MCF 10A (cell line): ENCODE measurements around the gene COCH. TPM values are rescaled to one million over a fixed set of nuclear protein-coding genes. Genes with fewer than 3 reads are reported as not detected.

Experiments
- BruUV-seq: library from RNA; stranded (reverse); fragments of 400-500 nt; replicated peaks from 2 replicates; lab custom pipeline; 2021; lab: Mats Ljungman, UMichigan
- CTCF ChIA-PET: fragments of 300-600 bp; sonication (Branson Sonifier 250); formaldehyde crosslinking; extraction: SDS; loops from one replicate; lab custom pipeline; 2021; ENCODE audit warnings: antibody characterized with exemption, inconsistent platforms; lab: Yijun Ruan, JAX
- POLR2A ChIA-PET: fragments of 300-600, 350-650 bp; sonication (Branson Sonifier 250); formaldehyde crosslinking; extraction: SDS; loops from one replicate; lab custom pipeline; 2020; ENCODE audit warnings: antibody characterized with exemption, inconsistent platforms; lab: Yijun Ruan, JAX
- DNase-seq: peaks from one replicate; pipeline ENCODE4 v3.0.0-alpha.2; 2018; ENCODE audit not compliant: unreplicated experiment
- H3K27ac Mint-ChIP-seq: one replicate; pipeline ENCODE4 v1.8.0; 2022; ENCODE audit warnings: mild to moderate bottlenecking, low read depth, mixed read lengths; ENCODE audit not compliant: unreplicated experiment
- H3K27me3 Mint-ChIP-seq: one replicate; pipeline ENCODE4 v1.8.0; 2022; ENCODE audit warnings: mixed read lengths; ENCODE audit not compliant: insufficient read depth, unreplicated experiment
- H3K36me3 Mint-ChIP-seq: one replicate; pipeline ENCODE4 v1.8.0; 2022; ENCODE audit warnings: mild to moderate bottlenecking, moderate library complexity, mixed read lengths; ENCODE audit not compliant: insufficient read depth, unreplicated experiment
- H3K4me1 Mint-ChIP-seq: one replicate; pipeline ENCODE4 v1.8.0; 2022; ENCODE audit warnings: mixed read lengths; ENCODE audit not compliant: insufficient read depth, unreplicated experiment
- H3K4me3 Mint-ChIP-seq: one replicate; pipeline ENCODE4 v1.8.0; 2022; ENCODE audit warnings: mild to moderate bottlenecking, moderate library complexity, mixed read lengths; ENCODE audit not compliant: unreplicated experiment
- H3K9me3 Mint-ChIP-seq: one replicate; pipeline ENCODE4 v1.8.0; 2022; ENCODE audit warnings: mixed read lengths; ENCODE audit not compliant: unreplicated experiment
- intact Hi-C: fragments of 100-400 bp; cut with micrococcal nuclease; formaldehyde crosslinking; loops from 2 replicates; pipeline ENCODE4 v1.14.1; 2022
- total RNA-seq: library from RNA; stranded (reverse); gene quantifications from 2 replicates; pipeline ENCODE4 v1.2.3, GENCODE V29; 2022
- TF ChIP-seq, protein P1 (sequence below): fragments of 200-600 bp; IDR thresholded peaks from one replicate; pipeline ENCODE4 v1.8.0; 2022; ENCODE audit warnings: antibody characterized with exemption, mild to moderate bottlenecking; ENCODE audit not compliant: unreplicated experiment

COCH gene
- total RNA-seq, 1 experiment from 2014 or later: 0.23 TPM

DNA sequence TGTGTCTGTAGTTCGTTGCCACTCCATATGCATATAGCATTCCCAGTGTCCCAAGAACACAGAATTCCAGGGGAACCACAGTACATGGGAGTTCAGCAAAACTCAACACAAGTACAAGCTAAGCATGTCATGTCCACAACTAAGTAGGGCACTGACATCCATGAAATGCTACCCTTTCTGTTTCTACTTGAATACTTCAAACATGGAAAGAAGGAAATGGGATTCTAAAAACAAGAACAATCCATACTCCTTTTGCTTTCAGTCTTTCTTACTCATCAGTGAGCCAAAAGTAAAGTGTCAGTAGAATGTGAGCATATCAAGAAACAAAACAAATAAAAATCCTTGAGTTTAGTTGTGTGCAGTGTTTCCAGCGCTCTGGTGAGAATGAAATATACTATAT is 36.0 kb upstream of the COCH start:
- TF ChIP-seq, protein P1, sequence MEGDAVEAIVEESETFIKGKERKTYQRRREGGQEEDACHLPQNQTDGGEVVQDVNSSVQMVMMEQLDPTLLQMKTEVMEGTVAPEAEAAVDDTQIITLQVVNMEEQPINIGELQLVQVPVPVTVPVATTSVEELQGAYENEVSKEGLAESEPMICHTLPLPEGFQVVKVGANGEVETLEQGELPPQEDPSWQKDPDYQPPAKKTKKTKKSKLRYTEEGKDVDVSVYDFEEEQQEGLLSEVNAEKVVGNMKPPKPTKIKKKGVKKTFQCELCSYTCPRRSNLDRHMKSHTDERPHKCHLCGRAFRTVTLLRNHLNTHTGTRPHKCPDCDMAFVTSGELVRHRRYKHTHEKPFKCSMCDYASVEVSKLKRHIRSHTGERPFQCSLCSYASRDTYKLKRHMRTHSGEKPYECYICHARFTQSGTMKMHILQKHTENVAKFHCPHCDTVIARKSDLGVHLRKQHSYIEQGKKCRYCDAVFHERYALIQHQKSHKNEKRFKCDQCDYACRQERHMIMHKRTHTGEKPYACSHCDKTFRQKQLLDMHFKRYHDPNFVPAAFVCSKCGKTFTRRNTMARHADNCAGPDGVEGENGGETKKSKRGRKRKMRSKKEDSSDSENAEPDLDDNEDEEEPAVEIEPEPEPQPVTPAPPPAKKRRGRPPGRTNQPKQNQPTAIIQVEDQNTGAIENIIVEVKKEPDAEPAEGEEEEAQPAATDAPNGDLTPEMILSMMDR: no peak
- Mint-ChIP-seq H3K4me3 (no peak overlapping the region), H3K27me3 (no peaks in the 10 kb centered on the region), H3K4me1 (no peaks in the 10 kb centered on the region), H3K27ac (no peak overlapping the region), H3K9me3 (peaks cover 7% of the 10 kb centered on the region), H3K36me3 (no peaks in the 10 kb centered on the region)
- no peak for DNase-seq
- intact Hi-C loops: no loop called here
- BruUV-seq: no TSS peak
- CTCF ChIA-PET: no interaction called here
- POLR2A ChIA-PET: no interaction called here

DNA sequence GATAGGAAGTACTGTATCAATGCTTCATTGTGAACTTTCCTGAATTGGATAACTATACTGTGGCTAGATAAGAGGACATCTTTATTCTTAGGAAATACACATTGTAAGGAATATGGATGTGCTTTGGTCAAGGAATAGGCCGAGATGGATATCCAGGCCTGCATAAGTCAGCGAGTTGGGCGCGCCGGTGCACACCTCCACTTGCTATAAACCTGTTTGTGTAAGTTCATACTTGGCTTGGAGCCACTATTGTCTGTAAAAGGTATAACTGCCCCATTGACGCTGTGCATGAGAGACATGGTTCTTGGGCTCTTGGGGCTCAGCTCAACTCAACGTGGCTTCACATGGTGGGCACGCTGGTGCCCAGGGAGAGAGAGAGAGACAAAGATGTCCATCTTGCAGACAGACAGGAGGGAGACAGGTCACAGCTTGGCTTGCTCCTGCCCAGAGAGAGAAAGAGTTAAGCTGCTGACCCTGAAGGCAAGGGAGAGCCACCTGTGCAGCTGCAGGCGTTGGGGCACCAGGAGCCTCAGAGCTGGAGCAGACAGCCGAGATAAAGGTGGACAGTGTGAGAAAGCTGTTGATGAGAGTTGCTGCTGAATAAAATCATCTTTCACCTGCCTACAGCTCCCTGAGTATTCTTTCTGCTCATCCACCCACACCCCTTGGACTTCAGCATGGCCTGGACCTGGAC is 34.1 kb upstream of the COCH start:
- no peaks in the 10 kb centered on the region for H3K27me3 Mint-ChIP-seq
- no peak overlapping the region for H3K4me3 Mint-ChIP-seq
- H3K36me3 Mint-ChIP-seq: no peaks in the 10 kb centered on the region
- BruUV-seq: no TSS peak
- H3K27ac Mint-ChIP-seq: no peak overlapping the region
- intact Hi-C loops: no loop called here
- ChIA-PET POLR2A (no interaction called here), CTCF (interaction anchor here (0.6 kb wide), 1 partner anchor 8 kb away, joined by 3 read pairs; no protein-coding TSS in a partner anchor)
- H3K9me3 Mint-ChIP-seq: peaks cover 7% of the 10 kb centered on the region
- TF ChIP-seq, protein P1: no peak
- DNase-seq: no peak
- no peaks in the 10 kb centered on the region for H3K4me1 Mint-ChIP-seq

DNA sequence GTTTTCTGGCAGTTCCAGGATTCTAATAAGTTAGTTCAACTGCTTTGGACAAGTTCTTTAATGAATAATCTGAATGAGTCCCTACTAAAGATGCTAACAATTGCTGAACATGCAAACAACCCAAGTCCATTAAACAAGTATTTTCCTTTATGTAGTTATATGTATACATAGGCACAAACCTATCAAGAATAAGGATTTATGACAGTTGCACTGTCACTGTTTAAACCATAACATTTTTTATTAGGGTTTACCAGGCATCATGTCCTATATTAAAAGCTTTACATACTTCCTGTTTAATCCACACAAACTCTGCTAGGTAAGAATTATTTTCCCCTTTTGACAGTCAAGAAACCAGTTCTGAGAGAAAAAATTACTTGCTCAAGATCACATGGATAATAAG is 31.9 kb upstream of the COCH start:
- no TSS peak for BruUV-seq
- no peaks in the 10 kb centered on the region for H3K36me3 Mint-ChIP-seq
- no peak overlapping the region for H3K27ac Mint-ChIP-seq
- TF ChIP-seq, protein P1: no peak
- CTCF ChIA-PET: interaction anchor here (0.6 kb wide), 1 partner anchor 1780 kb away, joined by 5 read pairs; no protein-coding TSS in a partner anchor
- H3K4me3 Mint-ChIP-seq: no peak overlapping the region
- no peaks in the 10 kb centered on the region for H3K9me3 Mint-ChIP-seq
- intact Hi-C loops: no loop called here
- POLR2A ChIA-PET: interaction anchor here (0.6 to 0.7 kb wide), 2 partner anchors 69 to 150 kb away, joined by 3 read pairs; no protein-coding TSS in a partner anchor
- H3K27me3 Mint-ChIP-seq: peaks cover 21% of the 10 kb centered on the region
- no peak for DNase-seq
- no peaks in the 10 kb centered on the region for H3K4me1 Mint-ChIP-seq

DNA sequence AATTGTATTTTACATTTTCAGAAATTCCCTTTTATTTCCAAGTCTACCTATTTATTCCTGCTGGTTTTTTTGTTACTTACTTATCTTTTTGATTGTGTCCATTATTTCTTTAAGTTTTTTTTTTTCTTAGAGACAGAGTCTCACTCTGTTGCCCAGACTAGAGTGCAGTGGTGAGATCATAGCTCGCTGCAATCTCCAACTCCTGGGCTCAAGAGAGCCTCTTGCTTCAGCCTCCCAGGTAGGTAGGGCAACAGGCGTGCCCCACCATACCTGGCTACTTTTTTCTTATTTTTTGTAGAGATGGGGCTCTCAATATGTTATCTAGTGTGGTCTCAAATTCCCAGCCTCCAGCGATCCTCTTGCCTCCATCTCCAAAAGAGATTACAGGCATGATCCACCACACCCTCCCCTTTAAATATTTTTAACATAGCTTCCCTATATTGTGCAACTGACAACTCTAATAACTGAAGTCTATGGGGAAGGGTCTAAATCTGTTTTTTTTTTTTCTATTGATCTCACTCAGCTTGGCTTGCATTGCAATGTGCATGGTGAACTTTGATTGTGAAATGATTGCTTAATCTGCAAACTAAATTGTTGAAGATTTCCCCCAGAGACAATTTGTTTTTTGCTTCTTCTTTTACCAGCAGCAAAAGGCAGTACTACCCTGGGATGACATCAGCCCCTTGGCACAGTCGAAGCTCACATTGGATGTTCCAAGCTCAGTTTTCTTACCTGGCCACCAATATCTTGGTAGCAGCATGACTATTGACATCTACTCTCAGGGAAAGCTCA is 25.7 kb upstream of the COCH start:
- no TSS peak for BruUV-seq
- Mint-ChIP-seq H3K27ac (no peak overlapping the region), H3K9me3 (no peaks in the 10 kb centered on the region), H3K27me3 (peaks cover 23% of the 10 kb centered on the region), H3K4me3 (no peak overlapping the region), H3K4me1 (no peaks in the 10 kb centered on the region), H3K36me3 (no peaks in the 10 kb centered on the region)
- ChIA-PET POLR2A (no interaction called here), CTCF (interaction anchor here (0.6 to 0.9 kb wide), 3 partner anchors 8 to 153 kb away, joined by 3 to 7 read pairs (median 5); no protein-coding TSS in a partner anchor)
- intact Hi-C loops: no loop called here
- TF ChIP-seq, protein P1: no peak
- no peak for DNase-seq
